Activated B cell treated with CpG ODN at 0.5 μM for 24 hours (primary cell): ENCODE results near the gene NLGN2. TPM values are rescaled to one million over a fixed set of nuclear protein-coding genes. Genes with fewer than 3 reads are reported as not detected.

ENCODE experiments used
- ATAC-seq: fragments of 200-7000 bp; cut with Tn5 transposase; one replicate; pipeline ENCODE4 v1.10.0; 2021; ENCODE audit warnings: low read depth, mild to moderate bottlenecking, moderate library complexity
- CTCF ChIA-PET: fragments of 350-600 bp; sonication (Branson Sonifier 250); formaldehyde crosslinking; loops from one replicate; lab custom pipeline; 2021; ENCODE audit warnings: antibody characterized with exemption; lab: Charles Lee
- POLR2A ChIA-PET: fragments of 350-600 bp; sonication (Branson Sonifier 250); formaldehyde crosslinking; loops from one replicate; lab custom pipeline; 2021; ENCODE audit warnings: antibody characterized with exemption; lab: Charles Lee
- DNase-seq: peaks from one replicate; pipeline ENCODE4 v3.0.0; 2022
- H3K27ac Mint-ChIP-seq: one replicate; pipeline ENCODE4 v1.8.0; 2020; ENCODE audit warnings: mixed read lengths
- H3K27me3 Mint-ChIP-seq: one replicate; pipeline ENCODE4 v1.8.0; 2021; ENCODE audit warnings: mixed read lengths
- H3K36me3 Mint-ChIP-seq: one replicate; pipeline ENCODE4 v1.8.0; 2021; ENCODE audit warnings: low read depth, mixed read lengths
- H3K4me1 Mint-ChIP-seq: one replicate; pipeline ENCODE4 v1.8.0; 2021; ENCODE audit warnings: mixed read lengths
- H3K4me3 Mint-ChIP-seq: one replicate; pipeline ENCODE4 v1.8.0; 2020; ENCODE audit warnings: mild to moderate bottlenecking, mixed read lengths
- H3K9me3 Mint-ChIP-seq: one replicate; pipeline ENCODE4 v1.8.0; 2020; ENCODE audit warnings: mixed read lengths
- CTCF ChIP-seq: fragments of 200-600 bp; IDR thresholded peaks from one replicate; pipeline ENCODE4 v1.8.0; 2022; ENCODE audit warnings: antibody characterized with exemption, mild to moderate bottlenecking
- intact Hi-C: fragments of 100-400 bp; cut with micrococcal nuclease; formaldehyde crosslinking; loops from one replicate; pipeline ENCODE4 v1.15.1; 2024
- total RNA-seq: library from RNA; stranded (reverse); gene quantifications from 2 replicates; pipeline ENCODE4 v1.2.3, GENCODE V29; 2022

The NLGN2 gene
- total RNA-seq, 1 donor from 2014 or later, result 1.1 TPM

GRCh38 chr17:7391307-7391706, 16.3 kb upstream of the NLGN2 start:
- Mint-ChIP-seq H3K36me3 (peaks cover 32% of the 10 kb centered on the region), H3K27ac (no peak overlapping the region), H3K4me3 (no peak overlapping the region), H3K9me3 (no peaks in the 10 kb centered on the region), H3K4me1 (peaks cover 13% of the 10 kb centered on the region), H3K27me3 (no peaks in the 10 kb centered on the region)
- no peak for ATAC-seq
- POLR2A ChIA-PET, result no interaction called here
- TF ChIP-seq CTCF, result no peak
- CTCF ChIA-PET, result no interaction called here
- no peak for DNase-seq
- intact Hi-C loops, result no loop called here

GRCh38 chr17:7392696-7393612, 14.7 kb upstream of the NLGN2 start:
- Mint-ChIP-seq H3K9me3 (no peaks in the 10 kb centered on the region), H3K4me3 (peak overlapping the region; percentile 91), H3K27me3 (no peaks in the 10 kb centered on the region), H3K4me1 (peaks cover 13% of the 10 kb centered on the region), H3K27ac (no peak overlapping the region), H3K36me3 (peaks cover 30% of the 10 kb centered on the region)
- ChIA-PET CTCF (interaction anchor here (1.0 kb wide), 1 partner anchor 43 kb away, joined by 3 read pairs; no protein-coding TSS in a partner anchor), POLR2A (interaction anchor here (2.4 kb wide), 1 partner anchor 10 kb away, joined by 40 read pairs; the partner anchor contains the start of gene TMEM256)
- ATAC-seq, result no peak
- DNase-seq, result no peak
- TF ChIP-seq CTCF, result no peak
- intact Hi-C loops, result no loop called here

GRCh38 chr17:7393613-7394451, 13.8 kb upstream of the NLGN2 start:
- H3K27ac Mint-ChIP-seq, result peak overlapping the region; percentile 84
- no peak for DNase-seq
- H3K4me1 Mint-ChIP-seq, result peaks cover 15% of the 10 kb centered on the region
- ChIA-PET CTCF (interaction anchor here (0.8 to 1.0 kb wide), 3 partner anchors 10 to 167 kb away, joined by 3 to 4 read pairs (median 3); partner anchors contain the start of gene TMEM256), POLR2A (interaction anchor here (0.5 to 2.4 kb wide), 14 partner anchors 9 to 1409 kb away, joined by 3 to 40 read pairs (median 5); partner anchors contain the start of genes GPS2, POLR2A, SENP3 and TMEM102)
- no peak for TF ChIP-seq CTCF
- H3K36me3 Mint-ChIP-seq, result peaks cover 27% of the 10 kb centered on the region
- H3K9me3 Mint-ChIP-seq, result no peaks in the 10 kb centered on the region
- peak overlapping the region; percentile 91 for H3K4me3 Mint-ChIP-seq
- no peaks in the 10 kb centered on the region for H3K27me3 Mint-ChIP-seq
- peak; percentile 68 for ATAC-seq
- intact Hi-C loops, result loop anchor here (1.0 to 2.0 kb wide), 5 partner anchors 10 to 91 kb away; partner anchors contain the start of genes POLR2A, TMEM102 and TMEM256

GRCh38 chr17:7394452-7395191, 13.0 kb upstream of the NLGN2 start, which contains the start of gene PLSCR3:
Gene PLSCR3 (minus strand): TSS chr17:7394525. CDS start chr17:7394110, 415 bp downstream.
- Mint-ChIP-seq H3K4me3 (peak within 1 kb of the TSS; percentile 91), H3K27ac (peak within 1 kb of the TSS; percentile 85), H3K4me1 (peaks cover 15% of the 10 kb centered on the region), H3K36me3 (peaks cover 22% of the 10 kb centered on the region), H3K9me3 (no peaks in the 10 kb centered on the region), H3K27me3 (no peaks in the 10 kb centered on the region)
- TF ChIP-seq CTCF, result no peak
- POLR2A ChIA-PET, result interaction anchor here (0.6 to 2.4 kb wide), 14 partner anchors 9 to 1408 kb away, joined by 3 to 40 read pairs (median 5); partner anchors contain the start of genes GPS2, POLR2A, SENP3 and TMEM102
- CTCF ChIA-PET, result interaction anchor here (0.8 to 1.0 kb wide), 2 partner anchors 10 to 166 kb away, joined by 3 to 4 read pairs; partner anchors contain the start of gene TMEM256
- ATAC-seq (peak; percentile 88), DNase-seq (peak; percentile 94)
- intact Hi-C loops, result loop anchor here (1.0 to 2.0 kb wide), 5 partner anchors 10 to 90 kb away; partner anchors contain the start of genes POLR2A, TMEM102 and TMEM256
